SK-N-SH treated with all-trans-retinoic acid at 6 μM for 48 hours (cell line): Measurements from ENCODE around the gene SAT1.

ENCODE experiments used
- ATAC-seq: fragments of 200-7000 bp; cut with Tn5 transposase; 3 replicates; pipeline ENCODE4 v1.9.1; 2020; ENCODE audit warnings: mild to moderate bottlenecking, moderate library complexity
- ARNTL ChIP-seq: fragments of 450-650 bp; formaldehyde crosslinking; IDR thresholded peaks from 2 replicates; pipeline ENCODE4 v1.5.0; 2020; ENCODE audit warnings: low read depth, mild to moderate bottlenecking, moderate library complexity, borderline replicate concordance
- BACH2 ChIP-seq: fragments of 250-450 bp; sonication (Bioruptor Pico); IDR thresholded peaks from 2 replicates; pipeline ENCODE4 v1.9.0; 2021; ENCODE audit warnings: mild to moderate bottlenecking, borderline replicate concordance
- CREB5 ChIP-seq: fragments of 250-450 bp; sonication (Bioruptor Pico); IDR thresholded peaks from 2 replicates; pipeline ENCODE4 v1.5.1; 2020; ENCODE audit warnings: low read depth, mild to moderate bottlenecking, moderate library complexity
- CSDC2 ChIP-seq: fragments of 250-450 bp; sonication (Bioruptor Pico); IDR thresholded peaks from 2 replicates; pipeline ENCODE4 v1.5.0; 2020; ENCODE audit warnings: mild to moderate bottlenecking, moderate library complexity
- GLIS3 ChIP-seq: fragments of 250-450 bp; sonication (Bioruptor Pico); IDR thresholded peaks from 2 replicates; pipeline ENCODE4 v1.5.0; 2020; ENCODE audit warnings: mild to moderate bottlenecking, moderate library complexity
- ISL1 ChIP-seq: fragments of 250-450 bp; sonication (Bioruptor Pico); IDR thresholded peaks from 2 replicates; pipeline ENCODE4 v2.1.2; 2022; ENCODE audit warnings: mild to moderate bottlenecking, moderate library complexity
- OSR1 ChIP-seq: fragments of 250-450 bp; sonication (Bioruptor Pico); IDR thresholded peaks from 2 replicates; pipeline ENCODE4 v1.8.0; 2022; ENCODE audit warnings: moderate library complexity, mild to moderate bottlenecking, inconsistent platforms
- PATZ1 ChIP-seq: fragments of 250-450 bp; sonication (Bioruptor Pico); IDR thresholded peaks from 2 replicates; pipeline ENCODE4 v1.8.0; 2020; ENCODE audit warnings: mild to moderate bottlenecking, moderate library complexity, borderline replicate concordance
- POU6F1 ChIP-seq: fragments of 250-450 bp; sonication (Bioruptor Pico); IDR thresholded peaks from 2 replicates; pipeline ENCODE4 v1.8.0; 2021; ENCODE audit warnings: low read depth, mild to moderate bottlenecking, moderate library complexity, borderline replicate concordance
- PPARA ChIP-seq: fragments of 250-450 bp; sonication (Bioruptor Pico); IDR thresholded peaks from 2 replicates; pipeline ENCODE4 v1.5.0; 2020; ENCODE audit warnings: mild to moderate bottlenecking, borderline replicate concordance
- RARB ChIP-seq: fragments of 250-450 bp; sonication (Bioruptor Pico); IDR thresholded peaks from 2 replicates; pipeline ENCODE4 v1.8.0; 2021; ENCODE audit warnings: mild to moderate bottlenecking, moderate library complexity
- TOX ChIP-seq: fragments of 250-450 bp; sonication (Bioruptor Pico); IDR thresholded peaks from 2 replicates; pipeline ENCODE4 v1.8.0; 2021; ENCODE audit warnings: mild to moderate bottlenecking, moderate library complexity, borderline replicate concordance
- TSHZ2 ChIP-seq: fragments of 250-450 bp; sonication (Bioruptor Pico); IDR thresholded peaks from 2 replicates; pipeline ENCODE4 v1.5.0; 2020; ENCODE audit warnings: mild to moderate bottlenecking, moderate library complexity
- ZC3H10 ChIP-seq: fragments of 250-450 bp; sonication (Bioruptor Pico); IDR thresholded peaks from 2 replicates; pipeline ENCODE4 v1.5.1; 2021; ENCODE audit warnings: mild to moderate bottlenecking, moderate library complexity
- ZFP3 ChIP-seq: fragments of 250-450 bp; sonication (Bioruptor Pico); IDR thresholded peaks from 2 replicates; pipeline ENCODE4 v1.5.0; 2020; ENCODE audit warnings: mild to moderate bottlenecking, moderate library complexity
- ZNF565 ChIP-seq: fragments of 450-650 bp; formaldehyde crosslinking; conservative IDR thresholded peaks from 2 replicates; pipeline ENCODE4 v1.5.0; 2020; ENCODE audit warnings: low read depth, mild to moderate bottlenecking, moderate library complexity
- ZNF70 ChIP-seq: fragments of 450-650 bp; formaldehyde crosslinking; IDR thresholded peaks from 2 replicates; pipeline ENCODE4 v1.5.0; 2020; ENCODE audit warnings: mild to moderate bottlenecking, moderate library complexity
- ZNF8 ChIP-seq: fragments of 450-650 bp; formaldehyde crosslinking; IDR thresholded peaks from 2 replicates; pipeline ENCODE4 v1.5.0; 2020; ENCODE audit warnings: mild to moderate bottlenecking, moderate library complexity

Gene SAT1

GRCh38 chrX:23795221-23795620 is 12.2 kb downstream of the SAT1 start:
- TF ChIP-seq ZNF8: no peak
- no peak for TF ChIP-seq BACH2 (CRISPR knock-in tag)
- TF ChIP-seq TOX (CRISPR knock-in tag): no peak
- TF ChIP-seq OSR1 (CRISPR knock-in tag): no peak
- TF ChIP-seq POU6F1: no peak
- TF ChIP-seq CREB5 (CRISPR knock-in tag): no peak
- TF ChIP-seq ZNF70 (CRISPR knock-in tag): no peak
- no peak for TF ChIP-seq RARB (CRISPR knock-in tag)
- TF ChIP-seq CSDC2: no peak
- no peak for TF ChIP-seq ZFP3 (CRISPR knock-in tag)
- no peak for TF ChIP-seq ZC3H10 (CRISPR knock-in tag)
- no peak for TF ChIP-seq PPARA (CRISPR knock-in tag)
- no peak for TF ChIP-seq ZNF565 (CRISPR knock-in tag)
- no peak for TF ChIP-seq ISL1
- TF ChIP-seq PATZ1: no peak
- no peak for TF ChIP-seq GLIS3 (CRISPR knock-in tag)
- no peak for TF ChIP-seq ARNTL (CRISPR knock-in tag)
- no peak for ATAC-seq

GRCh38 chrX:23797371-23798128 is 14.6 kb downstream of the SAT1 start:
- TF ChIP-seq TSHZ2 (CRISPR knock-in tag) (no peak), POU6F1 (no peak), ISL1 (no peak), CREB5 (CRISPR knock-in tag) (no peak), OSR1 (CRISPR knock-in tag) (no peak), ARNTL (CRISPR knock-in tag) (no peak), ZFP3 (CRISPR knock-in tag) (no peak), PATZ1 (no peak)
- no peak for ATAC-seq
